ENCODE measurements around the gene IGSF23. TPM values are rescaled to one million over a fixed set of nuclear protein-coding genes. Genes with fewer than 3 reads are reported as not detected.

IGSF23 gene
- total and polyA plus RNA-seq, 11 donors, result 0.21 to 3.5 (median 0.83) TPM; not detected in 8

DNA sequence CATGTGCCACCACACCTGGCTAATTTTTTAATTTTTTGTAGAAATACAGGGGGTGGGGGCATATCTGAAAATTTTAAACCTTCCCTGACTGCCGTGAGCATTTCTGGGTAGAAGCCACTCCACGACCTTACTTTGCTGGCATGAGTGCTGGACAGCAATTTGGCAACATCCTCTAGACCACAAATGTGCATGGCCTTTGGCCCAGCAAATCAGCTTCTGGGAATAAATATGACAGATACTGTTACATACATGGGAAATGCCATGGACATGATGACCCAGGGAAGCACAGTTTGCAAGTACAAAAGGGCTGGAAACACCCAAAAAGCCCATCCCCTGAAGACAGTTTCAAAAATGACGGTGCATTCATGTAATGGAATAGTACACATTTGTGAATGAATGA is 27.2 kb downstream of the IGSF23 start:
- H3K27me3 ChIP-seq, result no peaks in the 10 kb centered on the region
- 53 to 69% (median 60%) methylated on average over 3 of the region's 3 CpGs for WGBS, 4 donors
- H3K4me3 ChIP-seq, result no peak overlapping the region
- H3K9me3 ChIP-seq, result no peaks in the 10 kb centered on the region
- ATAC-seq (no peak), DNase-seq (peak in 1 of 5 donors; percentile 39)
- H3K27ac ChIP-seq, result no peak overlapping the region
- TF ChIP-seq POLR2A (IDR thresholded peaks at IDR 0.05) (no peak), CTCF (IDR thresholded peaks at IDR 0.05) (no peak)
- H3K36me3 ChIP-seq, result no peaks in the 10 kb centered on the region
- H3K4me1 ChIP-seq, result peaks cover 0 to 24% (median 8%) of the 10 kb centered on the region in 12 donors
- intact Hi-C loops (cut with DNase I), result loop anchor here in 1 of 10 donors (5.0 kb wide), 1 partner anchor 33 kb away; no protein-coding TSS in a partner anchor

GRCh38 chr19:44641501-44642265 is 28.3 kb downstream of the IGSF23 start:
- ATAC-seq, result no peak
- no peak for TF ChIP-seq POLR2A (IDR thresholded peaks at IDR 0.05)
- TF ChIP-seq CTCF (IDR thresholded peaks at IDR 0.05), result no peak
- Histone ChIP-seq H3K27me3 (no peaks in the 10 kb centered on the region), H3K36me3 (no peaks in the 10 kb centered on the region), H3K9me3 (no peaks in the 10 kb centered on the region), H3K27ac (no peak overlapping the region), H3K4me3 (no peak overlapping the region), H3K4me1 (peaks cover 0 to 23% (median 16%) of the 10 kb centered on the region in 12 donors)
- WGBS, 4 donors, result 87 to 94% (median 89%) methylated on average over 9 of the region's 9 CpGs
- intact Hi-C loops (cut with DNase I), result loop anchor here in 1 of 10 donors (5.0 kb wide), 1 partner anchor 34 kb away; no protein-coding TSS in a partner anchor
- peak in 1 of 5 donors; percentile 4 for DNase-seq

- Histone ChIP-seq H3K36me3 (no peaks in the 10 kb centered on the region), H3K27ac (no peak overlapping the region), H3K4me3 (no peak overlapping the region), H3K9me3 (no peaks in the 10 kb centered on the region), H3K27me3 (no peaks in the 10 kb centered on the region), H3K4me1 (peaks cover 0 to 30% (median 21%) of the 10 kb centered on the region in 12 donors)
- DNase-seq (no peak), ATAC-seq (no peak)
- TF ChIP-seq POLR2A (IDR thresholded peaks at IDR 0.05) (no peak), CTCF (IDR thresholded peaks at IDR 0.05) (no peak)
- intact Hi-C loops (cut with DNase I), result loop anchor here in 1 of 10 donors (5.0 kb wide), 1 partner anchor 35 kb away; no protein-coding TSS in a partner anchor
- WGBS, 4 donors, result 43 to 54% (median 49%) methylated on average over 1 of the region's 1 CpG
Measured at GRCh38 chr19:44642377-44642776, 29.0 kb downstream of the IGSF23 start.

GRCh38 chr19:44643605-44644401 is 30.4 kb downstream of the IGSF23 start, which contains the start of gene PVR:
Gene PVR, plus strand, starts transcription at chr19:44643910. Its CDS starts 187 bp downstream, at chr19:44644097.
- WGBS, 4 donors, result 0 to 1% (median 1%) methylated on average over 32 to 70 of the region's 70 CpGs
- TF ChIP-seq POLR2A (IDR thresholded peaks at IDR 0.05) (peak in 1 of 2 donors; percentile 86), CTCF (IDR thresholded peaks at IDR 0.05) (peak in 1 of 12 donors; percentile 20)
- DNase-seq (peak; percentile 75 to 89 (median 82)), ATAC-seq (peak; percentile 61 to 94 (median 92))
- intact Hi-C loops (cut with DNase I), result loop anchor here in 1 of 10 donors (5.0 kb wide), 1 partner anchor 37 kb away; no protein-coding TSS in a partner anchor
- Histone ChIP-seq H3K27me3 (no peaks in the 10 kb centered on the region), H3K4me3 (peak within 1 kb of the TSS; percentile 59 to 95 (median 80)), H3K4me1 (peaks cover 6 to 44% (median 32%) of the 10 kb centered on the region in 12 donors), H3K9me3 (no peaks in the 10 kb centered on the region), H3K27ac (peak within 1 kb of the TSS; percentile 57 to 96 (median 88)), H3K36me3 (peaks cover 0 to 4% (median 0%) of the 10 kb centered on the region in 9 donors)
